Small intestine (tissue), 7 donors: ENCODE data around the gene EEFSEC. TPM values are rescaled to one million over a fixed set of nuclear protein-coding genes. Genes with fewer than 3 reads are reported as not detected.
A peak's percentile ranks its signal among the peaks of the same experiment; 100 is the strongest.

Source experiments
- DNase-seq, 2 donors: peaks; one replicate each; pipeline versions ENCODE4 v3.0.0 to v3.0.0-alpha.2; 2013
- FAIRE-seq: peaks from 2 replicates; lab custom pipeline; 2012; peaks lifted over from hg19 to GRCh38; lab: Jason Lieb, UNC
- H3K27ac ChIP-seq, 3 donors: one replicate each; pipeline ENCODE4 v1.5.1; 2013; ENCODE audit warnings: low read length in 2 of 3, mild to moderate bottlenecking in 2 of 3, control low read depth in 1 of 3, inconsistent platforms in 1 of 3, low read depth in 1 of 3, moderate library complexity in 1 of 3
- H3K27me3 ChIP-seq, 3 donors: one replicate each; pipeline ENCODE4 v1.6.1; 2013; ENCODE audit warnings: low read length in 3 of 3, inconsistent platforms in 1 of 3; ENCODE audit not compliant: control insufficient read depth in 3 of 3, insufficient read depth in 3 of 3
- H3K36me3 ChIP-seq, 3 donors: one replicate each; pipeline ENCODE4 v1.6.1; 2013; ENCODE audit warnings: low read length in 3 of 3, inconsistent platforms in 1 of 3, low read depth in 1 of 3, mild to moderate bottlenecking in 1 of 3, moderate library complexity in 1 of 3; ENCODE audit not compliant: control insufficient read depth in 3 of 3, insufficient read depth in 2 of 3
- H3K4me1 ChIP-seq, 3 donors: one replicate each; pipeline ENCODE4 v1.6.1; 2013; ENCODE audit warnings: low read length in 2 of 3, inconsistent platforms in 1 of 3, low read depth in 1 of 3, mild to moderate bottlenecking in 1 of 3, moderate library complexity in 1 of 3; ENCODE audit not compliant: control insufficient read depth in 3 of 3, insufficient read depth in 2 of 3
- H3K4me3 ChIP-seq, 3 donors: one replicate each; pipeline ENCODE4 v1.5.1; 2013; ENCODE audit warnings: low read length in 3 of 3, control low read depth in 1 of 3, inconsistent platforms in 1 of 3, low read depth in 1 of 3, mild to moderate bottlenecking in 1 of 3, moderate library complexity in 1 of 3
- H3K9me3 ChIP-seq, 2 donors: one replicate each; pipeline ENCODE4 v1.6.1; 2013; ENCODE audit warnings: low read depth in 1 of 2, low read length in 1 of 2; ENCODE audit not compliant: control insufficient read depth in 2 of 2, insufficient read depth in 1 of 2
- WGBS, 3 donors: extraction: QIAGEN DNeasy Blood & Tissue Kit; methylation state at CpG; one replicate each; pipeline ENCODE4 v1.1.7; 2013; 5-methylcytosine and 5-hydroxymethylcytosine counted together
- polyA plus RNA-seq, 4 donors: library from polyadenylated mRNA; stranded (reverse) in 3 of 4; unstranded in 1 of 4; fragments of 200-250 nt in 3 of 4; fragments of 120-200 nt in 1 of 4; gene quantifications; one replicate each; pipeline versions ENCODE4 v1.2.1 to v1.2.3, GENCODE V29; 2013
- donor health status: healthy with polysubstance abuse.
- donor health status: control.
- donor health status: control.
- donor health status: Bipolar disorder and iron deficiency.
- donor health status: healthy.

The EEFSEC gene
- polyA plus RNA-seq, 4 donors, result 4.9 to 29.0 (median 10.2) TPM

- no peaks in the 10 kb centered on the region for H3K9me3 ChIP-seq
- no peak overlapping the region for H3K4me3 ChIP-seq
- WGBS, 3 donors, result 87 to 88% (median 87%) methylated on average over 7 of the region's 7 CpGs
- FAIRE-seq, result no peak
- peaks cover 0 to 18% (median 0%) of the 10 kb centered on the region in 3 donors for H3K4me1 ChIP-seq
- no peaks in the 10 kb centered on the region for H3K36me3 ChIP-seq
- DNase-seq, result peak in 1 of 2 donors; percentile 49
- no peak overlapping the region for H3K27ac ChIP-seq
- no peaks in the 10 kb centered on the region for H3K27me3 ChIP-seq
Measured at GRCh38 chr3:128173849-128174248, 20.6 kb downstream of the EEFSEC start.

DNA sequence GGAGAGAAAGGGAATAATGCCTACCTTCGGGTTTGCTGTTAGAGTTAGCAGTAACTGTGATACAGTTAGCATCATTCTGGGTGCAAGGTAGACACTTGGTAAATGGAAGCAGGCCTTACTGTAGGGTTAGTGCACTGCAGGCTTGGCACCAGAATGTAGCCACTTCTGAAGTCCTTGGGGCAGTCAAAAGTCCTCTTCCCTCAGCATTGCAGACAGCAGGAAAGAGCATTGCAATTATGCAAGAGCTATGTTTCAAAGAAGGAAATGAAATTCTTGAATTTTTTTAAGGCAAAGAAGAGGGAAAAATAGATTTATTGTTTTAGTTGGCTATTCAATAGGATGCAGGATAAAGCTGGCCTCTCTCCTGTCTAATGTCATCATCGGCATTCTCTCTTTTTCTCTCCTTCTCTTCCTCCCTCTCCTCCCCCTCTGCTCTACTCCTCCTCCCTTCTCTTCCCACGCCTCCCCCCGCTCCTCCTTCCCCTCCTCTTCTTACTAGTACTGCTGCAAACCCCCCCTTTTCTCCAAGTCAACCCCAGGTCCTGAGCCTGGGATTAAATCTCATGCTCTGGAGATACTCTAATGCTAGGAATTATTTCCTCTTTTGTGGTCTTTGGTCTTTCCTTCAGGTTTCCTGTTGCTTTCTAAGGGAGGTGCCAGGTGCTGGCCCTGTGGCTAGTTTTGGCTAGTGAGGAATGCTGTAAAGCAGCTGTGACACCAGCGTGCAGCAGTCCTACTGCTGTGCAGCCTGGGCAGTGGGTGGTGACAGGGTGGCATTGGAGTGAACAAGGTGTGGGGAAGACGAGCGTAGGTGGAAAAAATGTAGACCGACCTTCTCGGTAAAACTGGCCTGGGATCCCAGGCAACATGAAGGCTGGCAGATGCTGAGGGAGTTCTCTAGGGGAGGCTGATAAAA is 21.7 kb downstream of the EEFSEC start:
- H3K27me3 ChIP-seq, result no peaks in the 10 kb centered on the region
- H3K4me3 ChIP-seq, result no peak overlapping the region
- FAIRE-seq (no peak), DNase-seq (no peak)
- 86 to 92% (median 90%) methylated on average over 9 of the region's 9 CpGs for WGBS, 3 donors
- peaks cover 0 to 15% (median 0%) of the 10 kb centered on the region in 3 donors for H3K4me1 ChIP-seq
- H3K27ac ChIP-seq, result no peak overlapping the region
- no peaks in the 10 kb centered on the region for H3K9me3 ChIP-seq
- no peaks in the 10 kb centered on the region for H3K36me3 ChIP-seq

DNA sequence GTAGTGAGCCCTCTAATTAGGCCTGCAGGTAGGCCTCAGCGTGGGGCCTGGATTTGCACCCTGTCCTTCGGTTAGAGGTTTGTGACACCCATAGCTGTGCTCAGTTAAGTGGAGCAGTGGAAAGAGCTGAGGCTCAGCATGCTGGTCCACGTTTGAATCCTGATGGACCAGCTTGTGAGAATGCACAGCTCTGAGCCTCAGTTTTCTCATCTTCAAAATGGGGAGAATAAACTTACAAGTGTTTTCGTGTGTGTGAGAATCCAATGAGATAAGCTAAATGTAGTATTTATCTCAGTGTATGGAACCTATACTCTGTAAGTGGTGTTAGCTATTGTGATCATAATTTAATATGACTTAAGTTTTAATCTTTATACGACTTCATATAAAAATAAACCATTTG is 22.5 kb downstream of the EEFSEC start:
- no peak for FAIRE-seq

GRCh38 chr3:128176276-128176833 is 23.1 kb downstream of the EEFSEC start:
- H3K27me3 ChIP-seq, result no peaks in the 10 kb centered on the region
- no peak for FAIRE-seq
- 73 to 81% (median 79%) methylated on average over 6 of the region's 6 CpGs for WGBS, 3 donors

More for the DNA sequence above, 22.5 kb downstream of the EEFSEC start:
- no peaks in the 10 kb centered on the region for H3K9me3 ChIP-seq
- 92 to 94% (median 93%) methylated on average over 5 of the region's 5 CpGs for WGBS, 3 donors
- no peak overlapping the region for H3K27ac ChIP-seq
- DNase-seq, result no peak
- H3K4me1 ChIP-seq, result peaks cover 0 to 15% (median 0%) of the 10 kb centered on the region in 3 donors
- H3K27me3 ChIP-seq, result no peaks in the 10 kb centered on the region
- H3K36me3 ChIP-seq, result no peaks in the 10 kb centered on the region
- no peak overlapping the region for H3K4me3 ChIP-seq

GRCh38 chr3:128177865-128178264 is 24.6 kb downstream of the EEFSEC start:
- H3K27ac ChIP-seq, result no peak overlapping the region
- H3K27me3 ChIP-seq, result no peaks in the 10 kb centered on the region
- no peak overlapping the region for H3K4me3 ChIP-seq
- peaks cover 0 to 13% (median 0%) of the 10 kb centered on the region in 3 donors for H3K4me1 ChIP-seq
- 83 to 94% (median 89%) methylated on average over 2 of the region's 2 CpGs for WGBS, 3 donors
- DNase-seq, result no peak
- no peaks in the 10 kb centered on the region for H3K9me3 ChIP-seq
- no peaks in the 10 kb centered on the region for H3K36me3 ChIP-seq
- FAIRE-seq, result no peak

More at GRCh38 chr3:128176276-128176833, 23.1 kb downstream of the EEFSEC start:
- H3K9me3 ChIP-seq, result no peaks in the 10 kb centered on the region
- DNase-seq, result no peak
- peaks cover 0 to 13% (median 0%) of the 10 kb centered on the region in 3 donors for H3K4me1 ChIP-seq
- no peaks in the 10 kb centered on the region for H3K36me3 ChIP-seq
- no peak overlapping the region for H3K4me3 ChIP-seq
- H3K27ac ChIP-seq, result no peak overlapping the region

DNA sequence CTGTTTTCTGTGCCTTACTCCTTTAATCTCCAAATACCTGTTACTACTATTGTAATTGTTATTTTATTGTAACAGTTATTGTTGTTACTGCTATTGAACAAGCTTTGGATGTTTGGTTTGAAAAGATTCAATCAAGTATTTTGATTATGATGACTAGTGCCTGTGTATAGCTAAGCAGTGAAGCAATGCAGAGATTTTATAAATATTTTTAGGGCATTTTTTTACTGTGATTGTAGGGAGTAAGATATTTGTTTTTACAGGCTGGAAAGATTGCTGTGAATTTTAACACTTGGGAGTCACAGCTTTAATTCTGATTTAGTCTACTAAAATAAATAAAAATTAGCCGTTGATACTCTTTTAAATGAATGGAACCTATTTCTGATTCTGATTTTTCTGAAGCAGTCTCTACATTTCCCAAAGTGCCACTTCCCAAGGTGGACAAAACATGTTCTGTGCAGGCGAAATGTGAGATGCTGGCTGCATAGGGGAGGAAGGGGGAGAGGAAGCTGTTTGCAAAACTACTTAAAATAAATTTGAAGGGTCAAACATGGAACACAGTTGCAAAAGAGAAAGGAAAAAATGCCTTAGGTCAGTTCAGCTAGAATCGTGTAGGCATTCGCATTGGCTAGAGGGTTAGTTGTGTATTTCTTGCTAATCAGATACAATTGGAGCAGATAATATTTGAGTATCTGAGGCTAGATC is 25.7 kb downstream of the EEFSEC start:
- Histone ChIP-seq H3K4me3 (no peak overlapping the region), H3K27me3 (no peaks in the 10 kb centered on the region), H3K9me3 (no peaks in the 10 kb centered on the region), H3K36me3 (no peaks in the 10 kb centered on the region), H3K4me1 (peaks cover 0 to 8% (median 0%) of the 10 kb centered on the region in 3 donors), H3K27ac (no peak overlapping the region)
- no peak for DNase-seq
- no peak for FAIRE-seq
- WGBS, 3 donors, result 57 to 83% (median 80%) methylated on average over 4 of the region's 4 CpGs

GRCh38 chr3:128179484-128179819 is 26.2 kb downstream of the EEFSEC start:
- Histone ChIP-seq H3K27me3 (no peaks in the 10 kb centered on the region), H3K27ac (no peak overlapping the region), H3K9me3 (no peaks in the 10 kb centered on the region), H3K4me1 (peaks cover 0 to 4% (median 0%) of the 10 kb centered on the region in 3 donors), H3K4me3 (no peak overlapping the region), H3K36me3 (no peaks in the 10 kb centered on the region)
- FAIRE-seq (no peak), DNase-seq (no peak)
- 68 to 89% (median 84%) methylated on average over 7 of the region's 7 CpGs for WGBS, 3 donors

DNA sequence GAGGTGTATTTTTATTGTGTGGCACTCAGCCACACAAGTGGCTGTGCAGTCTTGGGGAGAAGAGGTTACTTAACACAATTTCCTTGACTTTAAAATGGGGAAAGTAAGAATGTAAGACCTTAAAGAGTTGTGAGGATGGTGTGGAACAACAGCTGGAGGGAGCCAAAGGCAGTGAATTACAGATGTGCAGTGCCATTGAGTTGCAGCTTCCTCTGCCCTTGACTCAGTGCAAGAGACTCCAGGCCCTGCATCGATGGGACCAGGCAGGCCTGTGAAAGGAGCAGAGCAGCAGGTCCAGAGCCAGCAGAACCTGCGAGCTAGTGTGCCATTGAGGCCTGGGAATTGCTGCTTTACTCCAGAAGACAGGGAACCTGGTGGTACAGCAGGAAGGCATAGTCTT is 27.2 kb downstream of the EEFSEC start:
- WGBS, 3 donors, result 72 to 89% (median 76%) methylated on average over 2 of the region's 2 CpGs
- Histone ChIP-seq H3K4me3 (no peak overlapping the region), H3K36me3 (no peaks in the 10 kb centered on the region), H3K27ac (no peak overlapping the region), H3K4me1 (no peaks in the 10 kb centered on the region), H3K27me3 (no peaks in the 10 kb centered on the region), H3K9me3 (no peaks in the 10 kb centered on the region)
- no peak for FAIRE-seq
- no peak for DNase-seq
